Measurements from ENCODE around the gene FOXD2.
"Not testable (repeated sequence)": the region's sequence is repeated elsewhere in the genome, so short reads cannot be mapped to it uniquely, and the experiment has no call there.

Gene FOXD2

DNA sequence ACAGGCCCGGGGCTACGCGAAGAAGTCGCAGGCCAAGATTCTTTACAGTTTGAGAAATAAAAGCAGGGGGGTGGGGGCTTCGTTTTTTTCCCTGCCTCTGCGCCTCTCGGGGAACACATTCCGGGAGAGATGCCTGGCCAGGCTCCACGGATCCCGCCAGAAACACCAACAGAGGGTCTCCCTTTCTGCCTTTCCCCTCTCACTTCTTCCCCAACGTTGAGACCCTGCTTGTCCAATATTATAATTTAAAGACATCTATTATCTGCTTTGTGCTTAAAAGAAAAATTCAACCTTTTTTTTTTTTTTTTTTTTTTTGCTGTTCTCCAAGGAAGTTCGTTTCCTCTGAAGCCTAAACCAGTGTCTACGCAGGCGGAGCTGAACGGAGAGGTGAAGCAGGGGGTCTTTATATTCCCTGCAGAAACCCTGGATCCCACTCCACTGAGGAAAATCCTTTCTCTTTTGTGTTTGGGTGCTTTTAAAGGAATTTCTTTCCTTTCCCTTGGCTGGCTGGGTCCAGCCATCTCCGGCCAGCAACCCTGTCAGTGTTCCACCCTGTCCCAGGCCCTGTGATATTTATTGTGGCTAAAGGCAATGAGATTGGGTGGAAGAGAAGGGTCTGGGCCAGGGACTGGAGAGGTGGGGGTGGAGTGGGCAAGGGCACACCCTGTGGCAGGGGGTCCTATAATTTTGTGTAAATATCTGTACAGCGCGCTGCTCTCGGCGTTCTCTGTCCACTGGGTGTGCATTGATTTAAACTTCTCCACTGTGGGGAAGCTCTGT is 2.2 kb downstream of the FOXD2 start:
- no peak for DNase-seq (ENCODE audit: low read depth)

DNA sequence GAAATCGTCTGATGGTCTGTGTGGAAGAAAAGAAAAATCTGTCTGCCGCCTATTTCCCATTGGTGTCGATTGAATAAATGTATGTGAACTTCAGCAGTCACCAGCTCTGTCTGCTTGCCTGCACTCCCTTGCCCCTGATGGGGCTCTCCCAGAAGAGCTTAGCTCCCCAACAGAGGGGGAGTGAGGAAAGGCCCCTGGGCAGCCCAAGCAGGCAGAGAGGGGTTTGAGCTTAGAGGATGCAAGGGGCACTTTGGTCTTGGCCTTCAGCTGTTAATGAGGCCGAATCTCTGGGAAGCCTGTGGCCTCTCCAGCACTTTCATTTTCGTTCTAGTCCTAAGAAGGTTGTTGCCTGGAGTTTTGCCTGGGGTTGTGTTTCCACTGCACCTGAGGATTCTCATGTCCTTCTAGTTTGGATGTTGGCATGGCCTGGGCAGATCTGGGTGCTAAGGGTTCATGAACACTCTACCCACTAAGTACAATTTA is 2.8 kb downstream of the FOXD2 start:
- DNase-seq (ENCODE audit: low read depth) = no peak

DNA sequence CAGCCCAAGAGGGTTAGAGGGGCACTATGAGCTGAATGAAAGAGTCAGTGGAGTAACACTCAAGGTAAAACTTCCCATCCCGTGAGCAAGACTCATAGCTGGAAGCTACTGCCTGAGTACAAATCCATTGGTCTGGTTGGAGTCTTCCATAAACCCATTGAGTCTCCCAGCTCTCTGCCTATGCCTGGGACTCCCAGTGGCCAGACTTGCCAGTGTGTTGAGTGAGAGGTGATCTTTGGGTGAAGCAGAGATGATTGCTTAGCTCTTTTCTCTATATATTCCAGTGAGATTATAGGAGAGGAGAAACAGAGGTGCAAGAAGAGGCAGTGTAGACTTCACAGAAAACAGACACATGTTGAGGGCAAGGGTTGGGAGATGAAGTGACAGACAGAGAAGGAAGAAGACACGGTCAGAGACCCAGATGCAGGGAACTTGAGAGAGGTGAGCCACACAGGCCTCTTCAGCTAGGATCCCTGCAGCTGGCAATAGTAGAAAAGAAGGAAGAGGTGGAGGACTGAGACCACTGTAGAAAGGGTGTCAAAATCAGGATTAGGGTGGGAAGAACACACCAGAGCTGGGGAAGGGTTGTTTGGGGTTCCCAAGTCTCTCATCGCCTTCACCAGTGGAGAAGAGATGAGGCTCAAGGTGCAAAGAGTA is 3.7 kb downstream of the FOXD2 start:
- DNase-seq (ENCODE audit: low read depth) = no peak

GRCh38 chr1:47442202-47442601 is 4.4 kb downstream of the FOXD2 start:
- no peak for DNase-seq (ENCODE audit: low read depth)

GRCh38 chr1:47442842-47443529 is 5.1 kb downstream of the FOXD2 start:
- no peak for DNase-seq (ENCODE audit: low read depth)

DNA sequence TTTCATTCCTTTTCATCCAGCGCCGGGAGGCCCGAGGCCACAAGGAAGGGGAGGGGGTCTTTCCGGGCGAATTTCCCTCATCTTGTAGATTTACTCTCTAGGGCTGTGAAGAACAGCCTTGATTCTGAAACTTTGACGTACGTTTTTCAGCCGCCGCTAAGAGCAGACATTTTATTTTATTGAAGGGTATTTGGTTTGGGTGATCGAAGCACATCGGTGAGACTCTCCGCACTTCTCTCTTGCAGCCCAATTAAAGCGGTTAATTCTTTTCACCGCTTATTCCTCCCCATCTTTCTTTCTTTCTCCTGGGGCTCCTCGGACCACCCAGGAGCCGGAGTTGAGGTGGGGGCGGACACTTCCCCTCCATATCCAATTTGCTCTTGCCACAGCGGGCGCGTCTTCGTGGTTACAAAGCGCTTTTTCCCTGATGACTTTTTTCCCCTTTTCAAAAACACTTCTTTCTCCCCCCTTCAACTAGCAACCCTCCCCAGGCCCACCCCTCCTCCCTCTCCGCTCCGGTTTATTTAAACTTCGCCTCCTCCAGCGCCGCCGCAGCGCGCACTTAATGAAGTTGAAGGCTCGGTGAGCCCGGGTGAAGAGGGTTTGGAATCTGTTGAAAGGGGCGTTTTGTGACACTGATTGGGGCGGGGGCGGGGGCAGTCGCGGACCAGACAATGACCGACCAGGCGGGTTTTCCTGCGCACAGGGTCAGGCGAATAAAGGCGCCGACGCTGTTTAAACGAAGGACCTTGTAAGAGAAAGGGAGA is 5.9 kb downstream of the FOXD2 start:
- DNase-seq (ENCODE audit: low read depth) = no peak

- no peak for DNase-seq (ENCODE audit: low read depth)
Observed at GRCh38 chr1:47444297-47444561, 6.4 kb downstream of the FOXD2 start.

DNA sequence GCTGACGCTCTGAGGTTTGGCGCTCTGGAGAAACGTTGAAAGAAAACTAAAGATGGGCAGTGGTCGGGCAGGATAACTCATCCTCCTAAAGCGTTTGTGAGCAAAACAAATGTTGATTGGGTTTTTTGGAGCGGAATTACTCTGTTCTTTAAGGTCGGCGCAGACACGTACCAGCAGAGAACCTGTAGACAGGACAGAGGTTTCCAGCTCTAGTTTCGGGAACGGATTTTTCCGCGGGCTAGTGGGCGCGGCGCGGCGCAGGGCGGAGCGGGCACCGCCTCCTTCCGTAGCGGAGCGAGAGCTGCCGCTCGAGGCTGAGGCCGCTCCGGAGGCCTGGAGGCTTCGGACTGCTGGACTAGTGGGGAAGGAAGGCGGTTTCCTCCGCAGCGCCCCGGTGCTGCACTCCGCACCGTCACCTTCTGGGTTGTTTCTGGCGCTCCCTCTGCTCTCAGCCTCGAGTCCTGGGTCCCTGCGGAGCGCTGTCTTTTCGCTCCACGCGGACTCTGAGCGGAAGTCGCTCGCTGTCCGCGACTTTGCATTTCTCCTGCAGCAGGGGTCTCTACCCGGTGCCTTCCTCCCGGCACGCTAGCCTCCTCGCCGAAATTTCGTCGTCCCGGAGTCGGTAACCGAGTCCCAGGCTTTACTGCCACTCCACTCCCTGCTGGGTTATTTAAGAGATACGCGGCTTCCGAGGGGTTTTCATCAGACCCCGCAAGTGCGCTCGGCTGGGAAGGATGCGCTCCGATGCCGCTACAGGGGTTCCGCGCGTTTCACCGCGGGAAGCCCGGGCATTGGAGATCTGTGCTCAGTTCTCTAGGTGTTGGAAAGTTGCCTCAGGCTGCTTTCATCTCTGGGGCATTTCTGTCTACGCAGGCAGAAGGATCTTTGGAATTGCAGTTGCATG is 7.0 kb downstream of the FOXD2 start:
- DNase-seq (ENCODE audit: low read depth) = no peak

GRCh38 chr1:47445823-47446550 is 8.1 kb downstream of the FOXD2 start:
- no peak for DNase-seq (ENCODE audit: low read depth)

DNA sequence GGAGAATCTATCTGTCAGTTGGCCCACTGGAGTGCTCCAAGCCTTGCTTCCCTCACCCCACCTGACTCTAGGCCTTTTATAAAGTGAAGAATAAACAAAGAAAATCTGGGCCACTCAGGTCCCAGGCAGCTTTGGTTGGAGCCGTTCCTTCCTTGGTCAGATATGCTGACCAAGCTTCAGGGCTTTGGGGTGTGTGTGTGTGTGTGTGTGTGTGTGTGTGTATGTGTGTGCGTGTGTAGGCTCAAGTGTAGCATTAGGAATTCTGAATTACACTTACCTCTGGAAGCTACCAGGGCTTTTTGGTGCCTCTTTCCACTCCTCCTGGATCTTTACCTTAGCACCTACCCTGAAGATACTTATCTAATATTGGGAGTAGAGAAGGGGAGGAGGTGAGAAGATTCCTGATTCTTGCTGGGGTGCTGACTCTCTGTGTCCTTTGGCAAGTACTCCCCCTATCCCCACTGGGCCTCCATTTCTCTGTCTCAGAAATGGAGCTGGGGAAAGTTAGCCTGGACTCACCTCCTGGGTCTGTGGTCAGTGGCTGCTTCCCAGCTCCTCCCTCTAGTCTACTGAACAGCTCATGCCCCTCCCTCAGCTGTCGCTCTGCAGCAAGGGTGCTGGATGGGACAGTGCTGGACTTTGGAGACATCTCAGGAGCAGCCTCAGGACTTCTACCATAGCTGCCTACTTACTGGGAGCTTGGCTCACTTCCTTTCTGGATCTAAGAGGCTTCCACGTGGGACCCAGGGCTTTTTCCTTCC is 10.8 kb downstream of the FOXD2 start:
- no peak for DNase-seq (ENCODE audit: low read depth)

DNA sequence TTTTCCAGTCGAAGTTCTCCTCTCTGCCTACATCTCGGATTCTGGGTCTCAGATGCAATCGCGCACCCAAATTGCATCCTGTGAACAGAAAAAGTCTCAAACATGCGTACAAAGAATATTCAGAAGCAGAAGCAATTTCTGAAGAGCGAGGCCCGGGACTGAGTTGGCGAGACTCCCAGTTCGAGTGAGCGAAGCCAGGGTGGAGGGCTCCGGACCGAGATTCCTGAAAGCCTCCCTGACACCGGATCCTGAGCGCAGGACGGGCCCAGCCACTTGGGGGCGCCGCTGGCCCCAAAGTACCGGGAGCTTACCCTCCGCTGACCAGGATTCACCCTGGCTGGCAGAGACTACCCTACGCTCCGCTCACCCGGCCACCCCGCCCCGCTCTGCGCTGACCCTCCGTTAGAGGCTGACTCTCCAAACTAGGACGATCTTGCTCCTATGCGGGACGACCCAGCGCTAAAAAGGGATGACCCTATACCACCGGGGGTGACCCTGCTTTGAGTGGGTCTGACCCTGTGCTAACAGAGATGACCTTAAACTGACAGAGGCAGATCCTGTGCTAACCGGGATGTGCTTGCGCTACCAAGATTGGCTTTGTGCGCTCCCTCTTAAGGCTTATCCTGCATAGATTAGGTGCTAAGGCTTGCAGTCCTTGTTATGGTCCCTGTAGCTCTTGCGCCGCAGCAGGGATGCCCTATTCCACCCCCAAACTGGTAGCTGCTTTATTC is 12.1 kb downstream of the FOXD2 start:
- DNase-seq (ENCODE audit: low read depth) = no peak

GRCh38 chr1:47450606-47451005 is 12.8 kb downstream of the FOXD2 start:
- no peak for DNase-seq (ENCODE audit: low read depth)

DNA sequence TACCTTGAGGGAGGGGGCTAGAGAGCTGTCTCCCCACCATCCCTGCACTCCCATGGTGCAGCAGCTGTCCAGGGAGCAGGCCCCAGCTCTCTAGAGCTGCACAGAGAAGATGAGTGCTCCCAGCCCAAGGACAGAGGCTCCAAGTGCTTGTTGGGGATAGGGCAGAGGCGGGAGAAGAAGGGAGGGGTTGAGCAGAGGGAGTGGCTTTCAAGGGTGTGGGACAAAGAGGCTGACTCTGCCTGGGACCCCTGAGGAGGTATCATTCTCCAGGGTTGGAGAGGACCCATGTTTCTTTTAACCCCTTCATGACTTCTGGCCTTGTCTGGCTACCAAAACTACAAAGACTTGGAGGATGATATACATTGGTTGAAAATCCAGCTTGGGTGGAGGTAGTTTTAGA is 14.6 kb downstream of the FOXD2 start:
- no peak for DNase-seq (ENCODE audit: low read depth)

GRCh38 chr1:47453910-47454309 is 16.1 kb downstream of the FOXD2 start:
- DNase-seq (ENCODE audit: low read depth) = not testable (repeated sequence)

DNA sequence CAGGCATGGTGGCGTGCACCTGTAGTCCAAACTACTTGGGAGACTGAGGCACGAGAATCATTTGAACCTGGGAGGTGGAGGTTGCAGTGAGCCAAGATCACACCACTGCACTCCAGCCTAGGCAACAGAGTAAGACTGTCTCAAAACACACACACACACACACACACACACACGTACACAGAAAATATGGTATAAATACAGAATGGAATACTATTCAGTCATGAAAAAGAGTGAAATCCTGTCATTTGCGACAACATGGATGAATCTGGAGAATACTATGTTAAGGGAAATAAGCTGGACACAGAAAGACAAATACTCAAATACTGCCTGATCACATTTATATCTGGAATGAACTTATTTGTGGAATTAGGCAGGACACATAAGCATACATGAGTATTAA is 18.4 kb downstream of the FOXD2 start:
- no peak for DNase-seq (ENCODE audit: low read depth)

GRCh38 chr1:47457547-47457946 is 19.7 kb downstream of the FOXD2 start:
- not testable (repeated sequence) for DNase-seq (ENCODE audit: low read depth)

GRCh38 chr1:47459253-47459788 is 21.5 kb downstream of the FOXD2 start:
- DNase-seq (ENCODE audit: low read depth) = no peak

- DNase-seq (ENCODE audit: low read depth) = no peak
Observed at GRCh38 chr1:47460040-47460439, 22.2 kb downstream of the FOXD2 start.

GRCh38 chr1:47460456-47460855 is 22.6 kb downstream of the FOXD2 start:
- DNase-seq (ENCODE audit: low read depth) = no peak

Data from stimulated activated CD8-positive, alpha-beta memory T cell treated with anti-CD3 and anti-CD28 coated beads, Interleukin-12 subunit alpha, Interleukin-12 subunit beta, amount 100 ng/mL, for 1 hour (primary cell).